GM18507 (cell line): ENCODE data around the gene BAHD1.

Experiments used
- DNase-seq: peaks from one replicate; pipeline ENCODE4 v3.0.0; 2011; ENCODE audit warnings: low read depth; ENCODE audit not compliant: insufficient read length; ENCODE audit errors: extremely low spot score
- FAIRE-seq: peaks from 2 replicates; lab custom pipeline; 2011; peaks lifted over from hg19 to GRCh38; lab: Jason Lieb, UNC

The BAHD1 gene

DNA sequence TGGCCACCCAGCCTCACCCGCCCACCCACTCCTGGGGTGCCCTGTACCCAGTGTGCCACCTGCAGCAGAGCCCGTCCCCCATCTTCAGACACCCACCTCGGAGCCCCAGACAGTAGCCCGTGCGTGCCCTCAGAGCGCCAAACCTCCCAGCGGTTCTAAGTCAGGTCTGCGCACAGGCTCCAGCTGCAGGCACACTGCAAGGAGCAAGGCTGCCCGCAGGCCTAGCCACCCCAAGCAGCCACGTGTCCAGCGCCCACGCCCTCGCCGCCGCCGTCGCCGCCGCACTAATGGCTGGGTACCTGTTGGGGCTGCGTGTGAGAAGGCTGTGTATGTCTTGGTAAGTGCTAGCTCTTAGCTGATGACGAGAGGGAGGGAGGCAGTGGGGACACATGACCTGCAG lies 21.2 kb downstream of the BAHD1 start:
- FAIRE-seq (no peak), DNase-seq (no peak)

DNA sequence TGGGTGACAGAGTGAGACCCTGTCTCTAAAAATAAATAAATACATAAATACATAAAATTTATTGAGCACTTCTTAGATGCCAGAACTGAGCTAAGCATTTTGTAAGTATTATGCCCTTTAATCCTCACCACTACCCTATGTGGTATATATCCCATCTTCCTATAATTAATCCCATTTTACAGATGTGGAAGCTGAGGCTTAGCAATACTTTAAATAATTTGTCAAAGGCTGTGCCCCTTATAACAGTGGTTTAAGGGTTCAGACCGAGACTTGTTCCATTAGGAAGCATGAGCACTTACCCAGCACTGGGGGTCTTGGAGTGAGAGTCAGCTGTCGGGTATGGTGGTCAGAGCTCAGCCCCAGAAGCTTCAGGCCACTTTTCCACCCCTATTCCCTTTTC lies 22.5 kb downstream of the BAHD1 start:
- no peak for FAIRE-seq

DNA sequence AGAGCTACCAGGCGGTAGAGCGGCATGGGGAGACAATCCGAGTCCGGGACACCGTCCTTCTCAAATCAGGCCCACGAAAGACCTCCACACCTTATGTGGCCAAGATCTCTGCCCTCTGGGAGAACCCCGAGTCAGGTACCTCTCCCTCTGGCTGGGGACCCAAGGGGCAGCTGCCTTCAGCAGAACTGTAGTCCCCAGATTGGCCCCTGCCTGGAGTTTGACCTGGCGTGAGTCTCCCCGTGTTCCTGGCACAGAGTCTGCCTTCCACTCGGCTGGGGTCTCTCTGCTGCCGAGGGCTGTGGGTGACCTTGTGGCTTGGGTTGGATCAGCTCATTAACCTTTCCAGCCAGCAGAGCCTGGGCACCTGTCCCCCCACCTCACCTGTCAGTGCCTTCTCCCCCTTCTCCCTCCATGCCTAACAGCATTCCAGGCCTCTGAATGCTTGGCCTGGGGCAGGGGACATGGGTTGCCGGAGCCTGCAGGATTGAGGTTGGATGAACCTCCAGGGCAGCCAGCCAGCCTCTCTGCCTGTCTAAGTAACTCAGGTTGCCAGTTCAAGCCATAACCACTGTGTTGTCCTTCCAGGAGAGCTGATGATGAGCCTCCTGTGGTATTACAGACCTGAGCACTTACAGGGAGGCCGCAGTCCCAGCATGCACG lies 23.3 kb downstream of the BAHD1 start:
- no peak for FAIRE-seq
- no peak for DNase-seq

More for the DNA sequence above, 22.5 kb downstream of the BAHD1 start:
- DNase-seq, result no peak

DNA sequence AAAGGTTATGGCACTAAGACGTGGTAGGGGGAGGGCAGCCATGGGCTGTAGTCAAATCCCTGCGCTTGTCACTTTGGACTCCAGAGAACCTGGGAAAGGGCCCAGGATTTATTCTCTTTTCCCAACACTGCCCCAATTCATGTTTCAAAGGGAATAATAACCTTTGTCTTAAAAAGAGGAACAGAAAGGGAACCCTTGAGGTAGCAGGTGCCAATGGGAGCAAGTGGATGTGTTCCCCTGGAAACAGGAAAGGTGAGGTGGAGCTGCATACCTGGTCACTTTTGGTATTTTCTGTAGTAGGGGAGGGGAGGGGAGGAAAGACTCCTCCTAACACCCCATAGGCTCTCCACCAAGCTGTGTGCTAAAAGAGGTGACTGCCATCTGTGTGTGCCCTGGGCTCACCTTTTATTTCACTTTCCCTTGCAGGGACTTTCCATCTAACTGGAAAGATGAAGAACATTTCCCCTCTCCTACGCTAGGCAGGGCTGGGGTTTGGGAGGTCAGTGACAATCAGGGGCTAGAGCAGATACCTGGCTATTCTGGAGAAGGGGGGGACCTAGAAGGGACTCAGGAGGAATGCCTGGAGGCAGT lies 23.9 kb downstream of the BAHD1 start:
- FAIRE-seq (peak; percentile 67), DNase-seq (no peak)

- FAIRE-seq, result no peak
These were observed 25.2 kb downstream of the BAHD1 start for GRCh38 chr15:40465939-40466338.

GRCh38 chr15:40466426-40467260 lies 25.9 kb downstream of the BAHD1 start:
- FAIRE-seq (no peak), DNase-seq (no peak)

More at GRCh38 chr15:40465939-40466338, 25.2 kb downstream of the BAHD1 start:
- DNase-seq, result no peak

GRCh38 chr15:40467261-40467615 lies 26.5 kb downstream of the BAHD1 start:
- DNase-seq (no peak), FAIRE-seq (no peak)

DNA sequence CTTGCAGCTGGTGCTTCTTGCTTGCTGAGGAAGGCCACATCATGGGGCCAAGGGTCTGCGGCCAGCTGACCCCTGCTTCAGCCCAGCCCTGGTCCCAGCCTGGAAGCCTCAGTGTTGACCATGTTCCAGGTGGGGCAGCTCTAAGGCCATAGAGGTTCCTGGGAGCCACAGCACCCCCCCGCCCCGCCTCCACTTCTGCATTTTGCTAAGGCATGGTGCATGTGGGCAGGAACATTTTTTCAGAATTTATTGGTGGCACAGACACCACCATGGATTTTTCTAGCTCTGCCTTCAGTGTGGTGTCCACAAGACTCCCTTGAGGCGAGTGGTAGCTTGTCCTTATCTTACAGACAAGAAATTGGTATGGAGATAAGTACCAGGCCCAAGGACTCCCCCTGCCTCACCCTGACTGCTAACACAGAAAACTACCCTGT lies 28.2 kb downstream of the BAHD1 start:
- no peak for FAIRE-seq
- no peak for DNase-seq

- no peak for DNase-seq
- FAIRE-seq, result no peak
These were observed 29.1 kb downstream of the BAHD1 start for GRCh38 chr15:40469776-40470390.

- FAIRE-seq, result no peak
- peak; percentile 73 for DNase-seq
These were observed 29.8 kb downstream of the BAHD1 start, which contains the start of gene CHST14 for GRCh38 chr15:40470423-40471104. Gene CHST14 (plus strand): TSS chr15:40470984. CDS start chr15:40471214, 230 bp downstream.

- DNase-seq (no peak), FAIRE-seq (no peak)
These were observed 30.5 kb downstream of the BAHD1 start for GRCh38 chr15:40471105-40471807.

GRCh38 chr15:40471808-40472150 lies 31.0 kb downstream of the BAHD1 start:
- FAIRE-seq, result peak; percentile 41
- DNase-seq, result no peak

DNA sequence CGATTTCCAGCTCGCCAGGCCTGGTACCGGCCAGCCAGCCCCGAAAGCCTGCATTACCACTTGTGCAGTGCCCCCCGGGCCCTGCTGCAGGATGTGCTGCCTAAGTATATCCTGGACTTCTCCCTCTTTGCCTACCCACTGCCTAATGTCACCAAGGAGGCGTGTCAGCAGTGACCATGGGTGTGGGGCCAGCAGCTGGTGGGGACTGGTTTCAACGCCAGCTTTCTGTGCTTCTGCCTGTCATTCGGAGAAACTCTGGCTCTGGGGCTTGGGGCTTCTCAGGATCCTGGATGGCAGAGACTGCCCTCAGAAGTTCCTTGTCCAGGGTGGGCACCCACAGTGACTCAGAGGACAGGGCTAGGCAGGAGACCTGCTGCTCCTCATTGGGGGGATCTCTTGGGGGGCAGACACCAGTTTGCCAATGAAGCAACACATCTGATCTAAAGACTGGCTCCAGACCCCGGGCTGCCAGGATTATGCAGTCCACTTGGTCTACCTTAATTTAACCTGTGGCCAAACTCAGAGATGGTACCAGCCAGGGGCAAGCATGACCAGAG lies 31.5 kb downstream of the BAHD1 start:
- FAIRE-seq (no peak), DNase-seq (no peak)

DNA sequence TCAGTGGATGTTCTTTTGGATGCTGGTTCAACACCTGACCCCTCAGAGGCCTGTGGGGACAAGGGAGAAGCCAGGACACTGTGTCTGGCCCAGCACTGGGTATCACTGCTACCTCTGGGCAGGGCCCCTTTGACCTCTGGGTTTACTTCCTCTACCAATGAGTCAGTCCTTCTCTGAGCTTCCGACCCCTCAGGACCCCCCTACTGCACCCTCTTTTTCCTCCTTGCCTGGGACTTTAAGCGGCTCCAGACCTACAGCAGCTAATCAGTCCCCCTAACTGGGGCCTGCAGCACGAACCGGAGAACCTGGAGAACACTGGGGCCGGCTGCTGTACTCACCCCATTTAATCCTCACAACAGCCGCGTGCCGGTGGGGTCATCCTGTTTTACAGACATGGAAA lies 33.8 kb downstream of the BAHD1 start:
- DNase-seq (no peak), FAIRE-seq (no peak)

- no peak for FAIRE-seq
- no peak for DNase-seq
These were observed 37.0 kb downstream of the BAHD1 start for GRCh38 chr15:40477642-40478327.

DNA sequence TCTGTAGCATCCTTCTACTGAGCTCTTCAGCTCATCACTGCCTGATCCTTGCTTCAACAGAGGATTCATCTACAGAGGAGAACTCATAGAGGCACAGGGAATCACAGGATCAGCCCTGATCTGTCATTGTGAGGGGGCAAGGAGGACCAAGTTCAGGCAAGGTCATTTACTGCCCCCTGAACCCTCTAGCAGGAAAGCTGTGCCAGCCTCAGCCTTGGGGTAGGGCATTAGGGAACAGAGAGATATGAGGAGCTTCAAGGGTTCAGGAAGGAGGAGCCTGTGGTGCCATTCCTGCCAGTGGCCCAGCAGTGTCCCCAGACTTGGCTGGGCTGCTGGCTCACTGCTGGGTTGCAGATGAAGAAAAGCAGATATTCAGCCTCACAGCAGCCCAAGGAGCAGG lies 38.3 kb downstream of the BAHD1 start:
- FAIRE-seq (no peak), DNase-seq (no peak)

DNA sequence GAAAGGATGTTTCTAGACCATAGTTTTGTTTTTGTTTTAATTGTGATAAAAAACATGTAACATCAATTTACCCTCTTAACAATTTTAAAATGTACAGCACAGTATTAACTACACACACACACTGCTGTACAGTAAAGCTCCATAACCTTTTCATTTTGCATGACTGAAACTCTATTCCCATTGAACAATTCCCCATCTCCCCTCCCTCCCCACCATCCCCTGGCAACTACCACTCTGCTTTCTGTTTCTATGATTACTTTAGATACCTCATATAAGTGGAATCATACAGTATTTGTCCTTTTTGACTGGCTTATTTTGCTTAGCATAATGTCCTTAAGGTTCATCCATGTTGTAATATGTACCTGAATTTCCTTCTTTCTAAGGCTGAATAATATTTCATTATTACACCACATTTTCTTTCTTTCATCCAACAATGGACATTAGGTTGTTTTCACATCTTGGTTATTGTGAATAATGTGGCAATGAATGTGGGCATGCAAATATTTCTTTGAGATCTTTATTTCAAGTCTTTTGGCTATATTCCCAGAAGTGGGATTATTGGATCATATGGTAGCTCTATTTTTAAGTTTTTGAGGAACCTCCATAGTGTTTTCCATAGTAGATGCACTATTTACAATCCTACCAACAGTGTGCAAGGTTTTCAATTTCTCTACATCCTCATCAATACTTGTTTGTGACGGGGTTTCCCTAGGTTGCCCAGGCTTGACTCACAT lies 40.8 kb downstream of the BAHD1 start:
- no peak for DNase-seq
- no peak for FAIRE-seq

DNA sequence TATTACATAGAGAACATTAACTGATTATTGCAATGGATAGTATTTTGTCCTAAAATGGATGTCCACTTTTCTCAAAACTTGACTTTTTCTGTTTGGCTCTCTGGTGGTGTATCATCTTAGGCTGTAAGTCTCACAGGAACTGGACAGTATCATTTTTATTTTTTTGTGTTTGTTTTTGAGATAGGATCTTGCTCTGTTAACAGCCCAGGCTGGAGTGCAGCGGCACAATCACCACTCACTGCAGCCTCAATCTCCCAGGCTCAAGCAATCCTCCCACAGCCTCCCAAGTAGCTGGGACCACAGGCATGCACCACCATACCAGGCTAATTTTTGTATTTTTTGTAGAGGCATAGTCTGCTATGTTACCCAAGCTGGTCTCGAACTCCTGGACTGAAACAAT lies 43.2 kb downstream of the BAHD1 start:
- no peak for FAIRE-seq
- no peak for DNase-seq
